HEK293T (cell line): ENCODE results near the gene AGPAT1.
"Not testable (repeated sequence)": the region's sequence is repeated elsewhere in the genome, so short reads cannot be mapped to it uniquely, and the experiment has no call there.

Experiments used
- CTCF ChIA-PET: fragments of 350-600 bp; formaldehyde crosslinking; extraction: SDS; loops from one replicate; lab custom pipeline; 2021; ENCODE audit warnings: antibody characterized with exemption, inconsistent platforms; lab: Yijun Ruan, JAX
- POLR2A ChIA-PET: fragments of 350-600 bp; formaldehyde crosslinking; extraction: SDS; loops from one replicate; lab custom pipeline; 2020; ENCODE audit warnings: antibody characterized with exemption, inconsistent platforms; lab: Yijun Ruan, JAX
- DNase-seq: peaks from one replicate; pipeline ENCODE4 v3.0.0; 2012; ENCODE audit warnings: mixed read lengths; ENCODE audit errors: extremely low spot score
- ARNT ChIP-seq: fragments of 450-650 bp; IDR thresholded peaks from 2 replicates; pipeline ENCODE4 v1.6.1; 2017; ENCODE audit warnings: mild to moderate bottlenecking
- BHLHE40 ChIP-seq: fragments of 450-650 bp; IDR thresholded peaks from 2 replicates; pipeline ENCODE4 v1.6.1; 2016; ENCODE audit warnings: mild to moderate bottlenecking, moderate library complexity, borderline replicate concordance
- CTBP1 ChIP-seq: fragments of 450-650 bp; IDR thresholded peaks from 2 replicates; pipeline ENCODE4 v1.6.1; 2016; ENCODE audit warnings: borderline replicate concordance
- ELF4 ChIP-seq: fragments of 450-650 bp; IDR thresholded peaks from 2 replicates; pipeline ENCODE4 v1.6.1; 2017; ENCODE audit warnings: antibody characterized with exemption
- FOXA1 ChIP-seq: fragments of 450-650 bp; IDR thresholded peaks from 2 replicates; pipeline ENCODE4 v1.6.1; 2016; ENCODE audit warnings: mild to moderate bottlenecking
- FOXK2 ChIP-seq: fragments of 450-650 bp; IDR thresholded peaks from 2 replicates; pipeline ENCODE4 v1.6.1; 2016; ENCODE audit warnings: mild to moderate bottlenecking
- FOXM1 ChIP-seq: fragments of 450-650 bp; IDR thresholded peaks from 2 replicates; pipeline ENCODE4 v1.6.1; 2017; ENCODE audit warnings: mild to moderate bottlenecking, borderline replicate concordance
- HDGF ChIP-seq: fragments of 450-650 bp; IDR thresholded peaks from 2 replicates; pipeline ENCODE4 v1.6.1; 2017; ENCODE audit warnings: antibody characterized with exemption, borderline replicate concordance
- L3MBTL2 ChIP-seq: fragments of 450-650 bp; conservative IDR thresholded peaks from 2 replicates; pipeline ENCODE4 v1.6.1; 2016; ENCODE audit warnings: mild to moderate bottlenecking
- LEF1 ChIP-seq: fragments of 450-650 bp; IDR thresholded peaks from 2 replicates; pipeline ENCODE4 v1.6.1; 2017; ENCODE audit warnings: mild to moderate bottlenecking, borderline replicate concordance
- NFRKB ChIP-seq: fragments of 450-650 bp; IDR thresholded peaks from 2 replicates; pipeline ENCODE4 v1.6.1; 2016; ENCODE audit warnings: mild to moderate bottlenecking, moderate library complexity
- SP1 ChIP-seq: fragments of 450-650 bp; IDR thresholded peaks from 2 replicates; pipeline ENCODE4 v1.6.1; 2017
- SUZ12 ChIP-seq: fragments of 450-650 bp; IDR thresholded peaks from 2 replicates; pipeline ENCODE4 v1.6.1; 2016; ENCODE audit warnings: mild to moderate bottlenecking
- TARDBP ChIP-seq: fragments of 450-650 bp; IDR thresholded peaks from 2 replicates; pipeline ENCODE4 v1.6.1; 2016
- ZNF384 ChIP-seq: fragments of 450-650 bp; IDR thresholded peaks from 2 replicates; pipeline ENCODE4 v1.6.1; 2016
- TF ChIP-seq, protein P1 (sequence below): fragments of 450-650 bp; IDR thresholded peaks from 2 replicates; pipeline ENCODE4 v1.6.1; 2016

The AGPAT1 gene

DNA sequence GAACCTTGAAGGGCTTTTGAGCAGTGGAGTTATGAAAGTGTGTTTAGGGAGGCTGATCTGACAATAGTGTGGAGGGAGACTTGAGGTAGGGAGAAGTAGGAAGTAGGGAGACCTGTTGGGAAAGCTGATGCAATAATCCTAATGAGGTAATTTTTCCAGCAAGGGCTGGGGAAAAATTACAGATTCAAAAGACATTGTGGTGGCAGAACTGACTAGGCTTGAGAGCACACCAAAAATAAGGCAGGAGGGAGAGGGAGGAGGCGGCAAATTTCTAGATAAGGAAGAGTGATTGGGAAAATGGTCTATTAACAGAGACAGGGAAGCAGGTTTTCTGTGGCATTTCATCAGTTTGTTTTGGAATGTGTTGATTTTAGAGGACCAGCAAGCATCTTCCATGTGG is 29.6 kb downstream of the AGPAT1 start:
- DNase-seq = no peak
- TF ChIP-seq HDGF (no peak), ELF4 (no peak), SP1 (no peak), FOXM1 (no peak), BHLHE40 (no peak), FOXK2 (no peak), SUZ12 (no peak), L3MBTL2 (no peak), ZNF384 (no peak), FOXA1 (no peak), NFRKB (no peak), CTBP1 (no peak)
- TF ChIP-seq, protein P1, sequence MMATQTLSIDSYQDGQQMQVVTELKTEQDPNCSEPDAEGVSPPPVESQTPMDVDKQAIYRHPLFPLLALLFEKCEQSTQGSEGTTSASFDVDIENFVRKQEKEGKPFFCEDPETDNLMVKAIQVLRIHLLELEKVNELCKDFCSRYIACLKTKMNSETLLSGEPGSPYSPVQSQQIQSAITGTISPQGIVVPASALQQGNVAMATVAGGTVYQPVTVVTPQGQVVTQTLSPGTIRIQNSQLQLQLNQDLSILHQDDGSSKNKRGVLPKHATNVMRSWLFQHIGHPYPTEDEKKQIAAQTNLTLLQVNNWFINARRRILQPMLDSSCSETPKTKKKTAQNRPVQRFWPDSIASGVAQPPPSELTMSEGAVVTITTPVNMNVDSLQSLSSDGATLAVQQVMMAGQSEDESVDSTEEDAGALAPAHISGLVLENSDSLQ = no peak
- POLR2A ChIA-PET = interaction anchor here (0.8 to 1.6 kb wide), 3 partner anchors 15 to 50 kb away, joined by 3 to 11 read pairs (median 4); partner anchors contain the start of gene FKBPL
- CTCF ChIA-PET = no interaction called here

DNA sequence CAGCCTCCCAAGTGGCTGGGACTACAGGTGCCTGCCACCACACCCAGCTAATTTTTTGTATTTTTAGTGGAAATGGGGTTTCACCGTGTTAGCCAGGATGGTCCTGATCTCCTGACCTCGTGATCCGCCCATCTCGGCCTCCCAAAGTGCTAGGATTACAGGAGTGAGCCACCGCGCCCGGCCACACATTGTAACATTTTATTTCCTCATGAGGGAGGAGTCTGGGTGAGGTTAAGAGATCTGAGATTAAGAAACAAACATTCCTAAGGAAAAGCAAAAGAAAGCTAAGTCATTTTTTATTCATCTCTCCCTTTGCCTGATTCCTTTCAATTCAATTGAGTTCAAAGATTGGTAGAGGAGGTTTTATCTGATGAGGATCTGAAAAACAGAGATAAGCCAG is 31.6 kb downstream of the AGPAT1 start:
- POLR2A ChIA-PET = interaction anchor here (1.3 to 1.6 kb wide), 3 partner anchors 14 to 51 kb away, joined by 3 to 8 read pairs (median 3); partner anchors contain the start of genes ATF6B and FKBPL
- CTCF ChIA-PET = interaction anchor here (2.4 kb wide), 1 partner anchor 26 kb away, joined by 13 read pairs; no protein-coding TSS in a partner anchor

DNA sequence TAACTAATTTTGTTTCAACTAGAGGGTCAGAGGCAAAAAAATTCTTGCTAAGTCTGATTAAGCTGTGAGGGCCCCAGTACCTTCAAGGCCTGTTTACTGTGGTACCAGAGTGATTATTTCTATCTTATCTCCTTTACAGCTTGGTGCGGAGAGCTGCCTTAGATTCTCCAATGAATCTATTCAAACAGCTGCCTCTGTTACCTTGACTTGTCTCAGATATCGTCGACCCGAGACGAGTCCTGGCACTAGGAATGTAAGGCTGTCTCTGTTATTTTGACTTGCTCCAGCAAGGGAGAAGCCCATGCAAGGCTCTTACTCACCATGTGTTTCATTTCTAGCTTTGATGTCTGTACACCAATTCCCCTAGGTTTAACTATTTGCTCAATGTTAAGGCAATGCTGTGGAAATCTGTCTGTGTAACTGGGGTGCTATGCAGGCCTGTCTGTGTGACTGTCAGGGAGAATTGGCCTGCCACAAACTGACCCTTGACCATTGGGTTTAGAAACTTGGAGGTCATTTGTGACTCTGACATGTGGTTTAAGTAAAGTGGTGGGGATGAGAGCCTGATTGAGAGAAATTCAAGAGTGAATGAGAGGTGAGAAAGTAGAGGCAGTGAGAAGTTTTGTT is 35.4 kb downstream of the AGPAT1 start:
- POLR2A ChIA-PET = interaction anchor here (2.4 kb wide), 1 partner anchor 11 kb away, joined by 15 read pairs; the partner anchor contains the start of genes ATF6B and FKBPL
- no peak for DNase-seq
- TF ChIP-seq FOXA1 = no peak
- no peak for TF ChIP-seq L3MBTL2
- no peak for TF ChIP-seq ARNT
- TF ChIP-seq, protein P1 = no peak
- TF ChIP-seq ZNF384 = no peak
- no peak for TF ChIP-seq SUZ12
- TF ChIP-seq FOXM1 = no peak
- no peak for TF ChIP-seq SP1
- no peak for TF ChIP-seq FOXK2
- TF ChIP-seq BHLHE40 = no peak
- no peak for TF ChIP-seq NFRKB
- no peak for TF ChIP-seq TARDBP
- TF ChIP-seq LEF1 = no peak
- no peak for TF ChIP-seq HDGF
- TF ChIP-seq ELF4 = no peak
- no peak for TF ChIP-seq CTBP1
- CTCF ChIA-PET = no interaction called here

More for the DNA sequence above, 31.6 kb downstream of the AGPAT1 start:
- DNase-seq = not testable (repeated sequence)

DNA sequence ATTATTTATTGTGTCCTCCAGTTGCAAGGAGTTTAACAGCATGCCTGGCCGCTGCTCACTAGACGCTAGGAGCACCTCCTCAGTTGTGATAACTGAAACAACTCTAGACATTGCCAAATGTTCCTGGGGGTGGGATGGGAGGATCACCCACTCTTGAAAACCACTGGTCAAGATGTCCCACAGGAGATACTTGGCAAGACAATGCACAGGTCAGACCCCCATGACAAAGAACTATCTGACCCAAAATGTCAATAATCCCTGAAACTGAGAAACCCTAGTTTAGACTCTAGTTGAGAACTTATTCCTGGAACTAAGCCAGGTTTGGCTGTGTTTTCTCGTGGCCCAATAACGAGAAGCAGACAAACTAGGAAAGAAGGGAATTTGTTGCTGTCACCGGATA is 36.3 kb downstream of the AGPAT1 start:
- TF ChIP-seq NFRKB (no peak), ZNF384 (no peak), ARNT (no peak), ELF4 (no peak), FOXA1 (no peak), L3MBTL2 (no peak), LEF1 (no peak)
- CTCF ChIA-PET = interaction anchor here (0.6 kb wide), 1 partner anchor 27 kb away, joined by 3 read pairs; no protein-coding TSS in a partner anchor
- POLR2A ChIA-PET = interaction anchor here (2.4 kb wide), 1 partner anchor 10 kb away, joined by 15 read pairs; the partner anchor contains the start of genes ATF6B and FKBPL
- DNase-seq = no peak

DNA sequence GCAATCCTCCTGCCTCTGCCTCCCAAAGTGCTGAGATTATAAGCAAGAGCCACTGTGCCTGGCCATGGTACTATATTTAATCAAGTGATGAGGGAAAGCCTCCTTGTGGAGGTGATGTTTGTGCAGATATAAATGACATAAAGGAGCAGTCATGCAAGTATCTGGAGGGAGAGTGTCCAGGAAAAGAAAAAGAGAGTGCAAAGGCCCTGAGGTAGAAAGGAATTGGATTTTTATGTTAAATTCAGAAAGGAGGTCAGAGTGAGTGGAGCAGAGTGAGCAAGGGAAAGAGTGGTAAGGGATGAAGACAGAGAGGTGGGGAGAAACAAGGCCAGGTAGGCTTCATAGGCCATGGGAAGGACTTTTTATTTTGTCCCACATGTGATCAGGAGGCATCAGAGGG is 38.4 kb downstream of the AGPAT1 start:
- ChIA-PET CTCF (no interaction called here), POLR2A (no interaction called here)

DNA sequence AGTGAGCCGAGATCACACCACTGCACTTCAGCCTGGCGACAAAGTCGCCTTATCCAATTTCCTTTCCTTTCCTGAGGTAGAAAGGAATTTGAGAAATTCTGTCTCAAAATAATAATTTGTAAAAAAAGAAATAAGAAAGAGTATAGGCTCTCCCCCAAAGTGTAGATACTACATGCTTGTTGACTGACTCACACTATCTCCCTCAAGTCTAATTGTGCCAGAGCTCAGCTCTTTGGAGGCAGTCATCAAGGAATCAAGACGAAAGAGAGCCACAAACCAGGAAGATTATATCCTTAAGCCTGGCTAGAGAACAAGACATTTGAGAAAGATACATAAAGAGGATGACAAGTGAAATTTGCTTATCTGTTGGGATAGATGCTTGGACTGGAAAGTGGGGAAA is 42.1 kb downstream of the AGPAT1 start:
- CTCF ChIA-PET = no interaction called here
- DNase-seq = no peak
- TF ChIP-seq L3MBTL2 = no peak
- TF ChIP-seq SUZ12 = no peak
- TF ChIP-seq HDGF = no peak
- no peak for TF ChIP-seq ARNT
- no peak for TF ChIP-seq LEF1
- no peak for TF ChIP-seq SP1
- TF ChIP-seq ELF4 = no peak
- TF ChIP-seq FOXA1 = no peak
- TF ChIP-seq BHLHE40 = no peak
- TF ChIP-seq FOXM1 = no peak
- TF ChIP-seq ZNF384 = no peak
- no peak for TF ChIP-seq FOXK2
- no peak for TF ChIP-seq NFRKB
- no peak for TF ChIP-seq TARDBP
- TF ChIP-seq CTBP1 = no peak
- TF ChIP-seq, protein P1 = no peak
- POLR2A ChIA-PET = no interaction called here

More for the DNA sequence above, 38.4 kb downstream of the AGPAT1 start:
- no peak for TF ChIP-seq LEF1
- no peak for TF ChIP-seq CTBP1
- no peak for TF ChIP-seq TARDBP
- TF ChIP-seq ARNT = no peak
- DNase-seq = no peak
